OCI-LY3 (cell line): Measurements from ENCODE around the gene NELL1.

Experiments
- CTCF ChIP-seq: fragments of 200-600, 300-600 bp; sonication (generic); IDR thresholded peaks from 2 replicates; pipeline ENCODE4 v1.5.1; 2014; ENCODE audit warnings: antibody characterized with exemption, low read length, low read depth
- EZH2phosphoT487 ChIP-seq: fragments of 200-600 bp; shearing (Covaris generic); IDR thresholded peaks from 2 replicates; pipeline ENCODE4 v1.6.1; 2018; ENCODE audit warnings: antibody characterized with exemption, mixed run types, low read depth

DNA sequence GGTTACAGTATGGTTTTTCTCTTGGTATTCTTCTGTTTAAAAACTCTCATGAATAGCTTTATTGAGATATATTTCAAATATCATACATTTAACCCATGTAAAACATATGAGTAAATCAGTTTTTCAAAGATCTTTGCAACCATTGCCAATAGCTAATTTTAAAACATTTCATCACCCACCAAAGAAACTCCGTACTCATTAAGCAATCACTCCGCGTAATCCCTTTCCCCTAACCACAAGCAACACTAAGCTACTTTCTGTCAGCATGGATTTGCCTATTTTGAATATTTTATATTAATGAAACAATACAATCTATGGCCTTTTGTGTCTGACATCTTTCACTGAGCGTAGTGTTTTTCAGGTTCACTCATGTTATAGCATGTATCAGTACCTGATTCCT is 825.6 kb downstream of the NELL1 start:
- TF ChIP-seq CTCF = no peak
- TF ChIP-seq EZH2phosphoT487 = no peak
